ES-I3 (cell line): ENCODE measurements around the gene UST.
"Not testable (repeated sequence)": the region's sequence is repeated elsewhere in the genome, so short reads cannot be mapped to it uniquely, and the experiment has no call there.

ENCODE experiments used
- H3K36me3 ChIP-seq: 2 replicates; pipeline ENCODE4 v1.6.1; 2013; ENCODE audit warnings: mild to moderate bottlenecking, low read length, control low read depth, moderate library complexity; ENCODE audit not compliant: insufficient read depth
- H3K4me1 ChIP-seq: 2 replicates; pipeline ENCODE4 v1.6.1; 2013; ENCODE audit warnings: mild to moderate bottlenecking, control low read depth, low read length; ENCODE audit not compliant: insufficient read depth
- H3K9ac ChIP-seq: 2 replicates; pipeline ENCODE4 v1.6.1; 2013; ENCODE audit warnings: low read depth, mild to moderate bottlenecking, low read length, moderate library complexity
- H3K9me3 ChIP-seq: 2 replicates; pipeline ENCODE4 v1.6.1; 2013; ENCODE audit warnings: mild to moderate bottlenecking, low read length, moderate library complexity; ENCODE audit not compliant: control insufficient read depth, insufficient read depth

UST gene

GRCh38 chr6:148990403-148990802 is 243.6 kb downstream of the UST start:
- Histone ChIP-seq H3K9me3 (peaks cover 4% of the 10 kb centered on the region; the same call in 1 of the 2 replicates), H3K36me3 (peaks cover 11% of the 10 kb centered on the region; the same call in 1 of the 2 replicates), H3K4me1 (peaks cover 19% of the 10 kb centered on the region; the same call in 1 of the 2 replicates), H3K9ac (no peak overlapping the region)

- Histone ChIP-seq H3K9ac (no peak overlapping the region), H3K4me1 (no peaks in the 10 kb centered on the region), H3K9me3 (peaks cover 9% of the 10 kb centered on the region; the same call in 1 of the 2 replicates), H3K36me3 (peaks cover 4% of the 10 kb centered on the region; the same call in 1 of the 2 replicates)
These were observed 250.0 kb downstream of the UST start for GRCh38 chr6:148996815-148997214.

GRCh38 chr6:148997865-148998264 is 251.0 kb downstream of the UST start:
- H3K9ac ChIP-seq, result no peak overlapping the region
- H3K36me3 ChIP-seq, result peaks cover 4% of the 10 kb centered on the region; the same call in 1 of the 2 replicates
- peaks cover 5% of the 10 kb centered on the region; the same call in 1 of the 2 replicates for H3K9me3 ChIP-seq
- H3K4me1 ChIP-seq, result no peaks in the 10 kb centered on the region

DNA sequence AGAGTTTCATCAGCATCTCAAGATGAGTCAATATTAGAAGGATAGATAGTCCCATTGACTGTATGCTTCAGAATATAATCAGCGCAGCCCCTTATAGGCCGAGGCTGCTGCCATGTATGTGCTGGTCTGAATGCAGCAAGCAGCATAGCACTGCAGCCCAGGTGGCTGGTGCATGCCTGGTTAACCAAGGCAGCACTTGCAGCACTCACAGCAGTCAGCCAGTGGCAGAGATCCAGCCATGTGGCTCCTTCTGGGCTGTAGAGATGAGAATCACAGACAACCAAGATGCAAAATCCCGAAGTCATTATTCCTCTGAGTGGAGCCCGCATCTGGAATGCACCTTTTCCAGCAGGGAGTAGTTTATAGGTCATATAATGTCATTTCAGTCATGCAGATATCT is 251.9 kb downstream of the UST start:
- H3K36me3 ChIP-seq, result peaks cover 4% of the 10 kb centered on the region; the same call in 1 of the 2 replicates
- no peak overlapping the region for H3K9ac ChIP-seq
- H3K9me3 ChIP-seq, result peaks cover 5% of the 10 kb centered on the region; the same call in 1 of the 2 replicates
- H3K4me1 ChIP-seq, result no peaks in the 10 kb centered on the region

DNA sequence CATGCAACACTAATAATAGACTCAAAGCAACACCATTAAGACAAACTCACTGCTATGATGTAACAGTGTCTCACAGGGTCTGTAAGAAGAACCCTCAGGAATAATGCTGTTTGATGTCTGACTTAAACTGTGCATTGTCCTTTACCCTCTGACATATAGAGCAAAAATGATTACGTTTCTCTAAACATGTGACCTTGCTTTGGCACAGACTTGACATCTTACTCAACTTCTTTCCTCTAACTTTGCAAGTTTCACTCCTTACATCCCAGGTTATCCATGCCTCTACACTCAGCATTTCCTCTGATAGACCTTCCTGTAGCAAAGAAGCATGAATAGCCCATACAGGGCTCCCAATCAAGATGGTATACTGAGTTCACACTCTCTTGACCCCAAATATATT is 252.7 kb downstream of the UST start:
- Histone ChIP-seq H3K9ac (no peak overlapping the region), H3K4me1 (no peaks in the 10 kb centered on the region), H3K36me3 (peaks cover 2% of the 10 kb centered on the region; the same call in 1 of the 2 replicates), H3K9me3 (peaks cover 5% of the 10 kb centered on the region; the same call in 1 of the 2 replicates)

DNA sequence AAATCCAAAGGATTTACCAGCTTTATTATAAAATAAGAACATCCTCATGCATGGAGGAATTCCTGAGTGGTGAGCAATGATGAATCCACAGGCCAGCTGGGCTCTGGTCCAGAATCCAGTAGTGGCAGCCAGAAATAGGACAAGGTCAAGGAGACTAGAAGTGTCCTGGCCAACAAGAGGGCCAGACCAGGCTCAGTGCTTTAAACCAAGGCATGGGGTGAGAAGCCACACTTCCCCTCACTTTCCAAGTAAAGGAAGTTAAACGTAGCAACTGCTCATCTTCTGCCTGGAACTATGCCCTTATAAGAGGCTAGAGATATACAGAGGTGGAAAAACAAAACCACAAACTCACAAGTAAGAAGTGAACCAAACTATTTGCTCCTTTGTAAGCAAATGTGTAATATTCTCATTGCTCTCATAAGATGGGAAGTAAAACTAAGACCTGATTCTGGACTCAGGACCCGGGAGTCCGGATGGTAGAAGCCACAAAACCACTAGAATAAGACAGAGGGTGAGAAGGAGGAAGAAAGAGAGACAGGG is 253.2 kb downstream of the UST start:
- H3K36me3 ChIP-seq, result no peaks in the 10 kb centered on the region; the same call in 1 of the 2 replicates
- H3K4me1 ChIP-seq, result no peaks in the 10 kb centered on the region
- H3K9ac ChIP-seq, result no peak overlapping the region
- peaks cover 5% of the 10 kb centered on the region; the same call in 1 of the 2 replicates for H3K9me3 ChIP-seq

- no peak overlapping the region for H3K9ac ChIP-seq
- H3K36me3 ChIP-seq, result peaks cover 7% of the 10 kb centered on the region; the same call in 1 of the 2 replicates
- H3K4me1 ChIP-seq, result no peaks in the 10 kb centered on the region
- peaks cover 5% of the 10 kb centered on the region; the same call in 1 of the 2 replicates for H3K9me3 ChIP-seq
These were observed 254.6 kb downstream of the UST start for GRCh38 chr6:149001422-149001821.

GRCh38 chr6:149003560-149003959 is 256.7 kb downstream of the UST start:
- no peak overlapping the region for H3K9ac ChIP-seq
- peaks cover 7% of the 10 kb centered on the region; the same call in 1 of the 2 replicates for H3K36me3 ChIP-seq
- H3K9me3 ChIP-seq, result peaks cover 5% of the 10 kb centered on the region; the same call in 1 of the 2 replicates
- no peaks in the 10 kb centered on the region for H3K4me1 ChIP-seq

DNA sequence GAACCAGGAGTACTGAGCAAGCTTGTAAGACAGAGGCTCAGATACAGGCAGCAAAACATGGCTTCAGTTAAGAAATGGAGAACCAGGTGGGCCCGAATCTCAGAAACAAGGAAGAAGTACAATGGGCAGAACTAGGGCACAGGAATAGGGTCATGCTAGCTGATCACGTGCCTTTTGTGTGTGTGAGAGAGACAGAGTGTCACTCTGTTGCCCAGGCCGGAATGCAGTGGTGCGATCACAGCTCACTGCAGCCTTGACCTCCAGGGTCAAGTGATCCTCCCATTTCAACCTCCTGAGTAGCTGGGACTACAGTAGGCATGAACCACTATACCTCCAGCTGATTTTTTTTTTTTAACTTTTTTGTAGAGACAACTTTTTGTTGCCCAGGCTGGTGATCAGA is 257.8 kb downstream of the UST start:
- no peak overlapping the region for H3K9ac ChIP-seq
- H3K9me3 ChIP-seq, result peaks cover 5% of the 10 kb centered on the region; the same call in 1 of the 2 replicates
- H3K4me1 ChIP-seq, result no peaks in the 10 kb centered on the region
- H3K36me3 ChIP-seq, result peaks cover 7% of the 10 kb centered on the region; the same call in 1 of the 2 replicates

DNA sequence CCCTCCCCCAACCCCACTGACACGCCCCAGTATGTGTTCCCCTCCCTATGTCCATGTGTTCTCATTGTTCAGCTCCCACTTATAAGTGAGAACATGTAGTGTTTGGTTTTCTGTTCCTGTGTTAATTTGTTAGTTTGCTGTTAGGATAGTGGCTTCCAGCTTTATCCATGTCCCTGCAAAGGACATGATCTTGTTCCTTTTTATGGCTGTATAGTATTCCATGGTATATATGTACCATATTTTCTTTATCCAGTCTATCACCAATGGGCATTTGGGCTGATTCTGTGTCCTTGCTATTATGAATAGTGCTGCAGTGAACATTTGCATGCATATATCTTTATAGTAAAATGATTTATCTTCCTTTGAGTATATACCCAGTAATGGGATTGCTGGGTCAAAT is 259.4 kb downstream of the UST start:
- not testable (repeated sequence) for H3K4me1 ChIP-seq

DNA sequence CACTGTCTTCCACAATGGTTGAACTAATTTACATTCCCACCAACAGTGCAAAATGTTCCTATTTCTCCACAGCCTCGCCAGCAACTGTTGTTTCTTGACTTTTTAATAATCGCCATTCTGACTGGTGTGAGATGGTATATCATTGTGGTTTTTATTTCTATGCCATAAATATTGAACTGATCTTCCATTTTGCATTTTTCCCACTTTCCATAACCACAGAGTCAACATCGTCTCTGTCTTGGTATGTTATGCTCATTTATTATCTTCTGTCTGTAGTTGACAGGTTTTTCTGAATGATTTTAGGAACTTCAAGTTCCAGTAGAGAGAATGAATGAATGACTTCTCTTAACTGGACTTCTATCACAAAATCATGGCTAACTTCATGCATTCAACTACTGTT is 259.8 kb downstream of the UST start:
- no peaks in the 10 kb centered on the region for H3K4me1 ChIP-seq
- no peaks in the 10 kb centered on the region for H3K9me3 ChIP-seq
- H3K36me3 ChIP-seq, result peaks cover 7% of the 10 kb centered on the region; the same call in 1 of the 2 replicates
- H3K9ac ChIP-seq, result no peak overlapping the region

More for the DNA sequence above, 259.4 kb downstream of the UST start:
- H3K9me3 ChIP-seq, H3K9ac ChIP-seq, H3K36me3 ChIP-seq: not testable (repeated sequence)

GRCh38 chr6:149007846-149008245 is 261.0 kb downstream of the UST start:
- H3K9ac ChIP-seq, result no peak overlapping the region
- peaks cover 7% of the 10 kb centered on the region for H3K4me1 ChIP-seq
- peaks cover 7% of the 10 kb centered on the region for H3K36me3 ChIP-seq
- H3K9me3 ChIP-seq, result no peaks in the 10 kb centered on the region

DNA sequence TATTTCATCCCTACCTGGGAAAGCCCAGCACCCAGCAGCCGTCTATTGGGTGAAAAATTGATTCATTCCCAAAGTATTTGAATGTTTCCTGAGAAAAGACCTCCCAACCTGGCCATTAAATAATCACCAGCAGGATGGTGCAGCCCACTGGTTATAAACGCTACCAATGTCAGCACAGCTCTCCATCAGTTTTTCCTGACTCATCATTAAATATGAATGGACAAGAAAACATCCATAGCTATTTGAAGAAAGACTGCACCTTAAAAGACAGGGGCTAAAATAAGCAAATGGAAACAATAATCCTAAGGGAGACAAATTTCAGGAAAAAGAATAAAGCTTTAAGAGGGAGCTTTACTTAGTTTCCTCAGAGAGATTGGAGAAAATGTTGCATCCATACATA is 261.9 kb downstream of the UST start:
- no peak overlapping the region for H3K9ac ChIP-seq
- H3K9me3 ChIP-seq, result no peaks in the 10 kb centered on the region
- peaks cover 12% of the 10 kb centered on the region for H3K4me1 ChIP-seq
- peaks cover 7% of the 10 kb centered on the region for H3K36me3 ChIP-seq

- Histone ChIP-seq H3K36me3 (no peaks in the 10 kb centered on the region; the same call in 1 of the 2 replicates), H3K9ac (no peak overlapping the region)
These were observed 265.3 kb downstream of the UST start for GRCh38 chr6:149012040-149012545.

More at GRCh38 chr6:149012040-149012545, 265.3 kb downstream of the UST start:
- peaks cover 28% of the 10 kb centered on the region for H3K4me1 ChIP-seq
- no peaks in the 10 kb centered on the region for H3K9me3 ChIP-seq
